ENCODE data around the gene REPIN1.

GRCh38 chr7:150359622-150360362 is 8.8 kb upstream of the REPIN1 start:
- TF ChIP-seq, protein P1, sequence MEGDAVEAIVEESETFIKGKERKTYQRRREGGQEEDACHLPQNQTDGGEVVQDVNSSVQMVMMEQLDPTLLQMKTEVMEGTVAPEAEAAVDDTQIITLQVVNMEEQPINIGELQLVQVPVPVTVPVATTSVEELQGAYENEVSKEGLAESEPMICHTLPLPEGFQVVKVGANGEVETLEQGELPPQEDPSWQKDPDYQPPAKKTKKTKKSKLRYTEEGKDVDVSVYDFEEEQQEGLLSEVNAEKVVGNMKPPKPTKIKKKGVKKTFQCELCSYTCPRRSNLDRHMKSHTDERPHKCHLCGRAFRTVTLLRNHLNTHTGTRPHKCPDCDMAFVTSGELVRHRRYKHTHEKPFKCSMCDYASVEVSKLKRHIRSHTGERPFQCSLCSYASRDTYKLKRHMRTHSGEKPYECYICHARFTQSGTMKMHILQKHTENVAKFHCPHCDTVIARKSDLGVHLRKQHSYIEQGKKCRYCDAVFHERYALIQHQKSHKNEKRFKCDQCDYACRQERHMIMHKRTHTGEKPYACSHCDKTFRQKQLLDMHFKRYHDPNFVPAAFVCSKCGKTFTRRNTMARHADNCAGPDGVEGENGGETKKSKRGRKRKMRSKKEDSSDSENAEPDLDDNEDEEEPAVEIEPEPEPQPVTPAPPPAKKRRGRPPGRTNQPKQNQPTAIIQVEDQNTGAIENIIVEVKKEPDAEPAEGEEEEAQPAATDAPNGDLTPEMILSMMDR (IDR thresholded peaks at IDR 0.05), result no peak
- TF ChIP-seq HDAC2 (IDR thresholded peaks at IDR 0.05), result no peak

Data from A549 (cell line).